Measurements from ENCODE around the gene LRP5.

Gene LRP5

DNA sequence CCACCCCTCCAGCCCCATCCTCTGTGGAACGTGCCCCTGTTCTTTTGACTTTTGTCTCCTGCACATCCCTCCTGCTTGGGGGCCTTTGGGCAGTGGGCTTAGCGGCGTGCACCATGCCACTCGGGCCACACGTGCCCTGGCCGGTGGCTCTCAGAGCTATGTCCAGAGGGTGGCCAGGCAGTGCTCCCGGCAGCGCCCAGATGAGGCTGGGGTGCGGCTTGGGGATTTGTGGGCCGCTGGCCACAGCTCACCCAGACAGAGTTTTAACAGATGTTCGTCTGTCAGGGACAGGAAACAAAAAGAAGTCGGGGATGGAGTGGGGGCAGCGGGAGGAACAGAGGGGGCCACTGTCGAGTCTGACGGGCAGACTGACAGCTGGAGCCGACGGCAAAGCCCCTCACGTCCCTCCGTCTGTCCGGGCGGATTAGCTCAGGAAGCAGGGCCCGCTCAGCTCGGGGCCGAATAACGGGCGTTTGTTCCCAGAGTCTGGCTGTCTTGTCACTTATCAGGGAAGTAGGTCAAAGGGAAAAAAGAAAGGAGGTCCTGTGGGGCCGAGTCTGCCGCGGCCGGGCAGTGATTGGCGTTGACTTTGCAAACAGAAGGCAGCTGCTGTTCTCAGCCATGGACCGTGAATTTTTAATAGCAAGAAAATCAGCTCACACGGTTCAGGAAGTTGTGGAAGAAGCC, 61.6 kb downstream of the LRP5 start:
- H3K4me1 ChIP-seq (ENCODE audit: control insufficient read depth, insufficient read depth, low read length): peaks cover 78% of the 10 kb centered on the region
- peaks cover 3% of the 10 kb centered on the region in 2 donors for H3K36me3 ChIP-seq (ENCODE audit: control insufficient read depth in 2 of 2, insufficient read depth in 2 of 2, low read length in 2 of 2)
- H3K27me3 ChIP-seq (ENCODE audit: control insufficient read depth in 1 of 2, insufficient read depth in 2 of 2, low read length in 2 of 2): no peaks in the 10 kb centered on the region
- no peaks in the 10 kb centered on the region for H3K9me3 ChIP-seq (ENCODE audit: control insufficient read depth in 2 of 2, low read length in 2 of 2)
- peak overlapping the region; percentile 89 for H3K27ac ChIP-seq (ENCODE audit: low read length)
- peak overlapping the region; percentile 41 to 57 for H3K4me3 ChIP-seq (ENCODE audit: low read length in 2 of 2)
- H3K9ac ChIP-seq (ENCODE audit: low read length in 2 of 2): peak overlapping the region; percentile 21 to 69

DNA sequence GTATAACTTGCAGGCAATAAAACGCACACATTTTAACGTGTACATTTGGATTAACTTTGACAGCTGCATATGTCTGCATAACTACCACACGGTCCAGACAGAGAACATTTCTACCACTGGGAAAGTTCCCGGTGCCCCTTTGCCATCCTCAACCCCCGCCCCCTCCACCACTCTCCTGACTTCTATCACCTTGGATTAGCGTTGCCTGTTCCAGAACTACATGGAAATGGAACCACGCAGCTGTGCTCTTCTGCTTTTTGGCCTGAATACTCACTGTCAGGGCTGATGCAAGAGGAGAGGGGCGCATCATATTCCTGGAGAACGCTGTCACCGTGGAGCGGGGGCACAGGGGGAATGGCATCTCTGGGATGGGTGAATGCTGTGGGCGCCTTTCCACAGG, 62.1 kb downstream of the LRP5 start:
- no peaks in the 10 kb centered on the region for H3K9me3 ChIP-seq (ENCODE audit: control insufficient read depth in 2 of 2, low read length in 2 of 2)
- H3K27ac ChIP-seq (ENCODE audit: low read length): peak overlapping the region; percentile 89
- H3K36me3 ChIP-seq (ENCODE audit: control insufficient read depth in 2 of 2, insufficient read depth in 2 of 2, low read length in 2 of 2): peaks cover 0 to 3% of the 10 kb centered on the region in 2 donors
- H3K4me3 ChIP-seq (ENCODE audit: low read length in 2 of 2): peak overlapping the region in 1 of 2 donors; percentile 41
- H3K4me1 ChIP-seq (ENCODE audit: control insufficient read depth, insufficient read depth, low read length): peaks cover 79% of the 10 kb centered on the region
- no peaks in the 10 kb centered on the region for H3K27me3 ChIP-seq (ENCODE audit: control insufficient read depth in 1 of 2, insufficient read depth in 2 of 2, low read length in 2 of 2)
- H3K9ac ChIP-seq (ENCODE audit: low read length in 2 of 2): peak overlapping the region in 1 of 2 donors; percentile 69

DNA sequence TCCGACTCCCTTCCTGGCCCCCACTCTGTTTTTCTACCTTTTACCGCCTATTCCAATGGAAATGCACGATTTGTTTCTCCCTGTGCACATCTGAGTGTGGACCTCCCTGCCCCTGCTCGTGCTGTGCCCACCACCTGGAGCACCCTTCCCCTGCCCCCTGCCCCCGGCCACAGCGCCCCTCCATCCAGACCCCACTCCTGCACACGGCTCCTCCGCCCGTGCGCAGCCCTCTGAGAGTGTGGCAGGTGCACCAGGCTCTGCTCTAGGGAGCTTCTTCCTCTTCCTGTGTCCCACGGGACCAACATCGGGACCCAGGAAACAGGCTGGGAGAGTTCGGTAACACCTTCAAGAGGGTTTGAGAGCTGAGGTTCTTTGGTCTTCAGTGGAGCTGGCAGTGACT, 62.9 kb downstream of the LRP5 start:
- no peak overlapping the region for H3K9ac ChIP-seq (ENCODE audit: low read length in 2 of 2)
- H3K4me1 ChIP-seq (ENCODE audit: control insufficient read depth, insufficient read depth, low read length): peaks cover 79% of the 10 kb centered on the region
- H3K27ac ChIP-seq (ENCODE audit: low read length): no peak overlapping the region
- no peaks in the 10 kb centered on the region for H3K9me3 ChIP-seq (ENCODE audit: control insufficient read depth in 2 of 2, low read length in 2 of 2)
- H3K27me3 ChIP-seq (ENCODE audit: control insufficient read depth in 1 of 2, insufficient read depth in 2 of 2, low read length in 2 of 2): no peaks in the 10 kb centered on the region
- no peak overlapping the region for H3K4me3 ChIP-seq (ENCODE audit: low read length in 2 of 2)
- H3K36me3 ChIP-seq (ENCODE audit: control insufficient read depth in 2 of 2, insufficient read depth in 2 of 2, low read length in 2 of 2): peaks cover 0 to 3% of the 10 kb centered on the region in 2 donors

DNA sequence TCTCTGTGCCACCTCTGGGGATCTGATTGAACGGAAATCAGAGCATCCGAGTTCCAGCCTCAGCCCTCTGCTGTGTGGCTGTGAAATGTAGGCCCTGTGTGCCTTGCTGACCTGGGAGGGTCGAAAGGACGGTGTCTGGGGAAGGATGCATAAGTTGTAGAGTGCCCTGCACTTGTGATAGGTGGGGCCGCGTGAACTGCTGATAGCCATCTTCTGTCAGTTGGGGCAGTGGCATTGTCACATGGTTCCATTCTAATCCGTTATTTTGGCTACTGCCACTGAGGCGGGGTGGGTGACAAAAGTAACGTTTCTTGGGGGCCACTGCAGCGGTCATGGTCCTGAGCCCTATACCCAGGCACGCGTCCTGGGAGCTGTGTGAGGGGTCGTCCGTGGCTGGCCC, 63.4 kb downstream of the LRP5 start:
- H3K27ac ChIP-seq (ENCODE audit: low read length): no peak overlapping the region
- H3K4me3 ChIP-seq (ENCODE audit: low read length in 2 of 2): no peak overlapping the region
- H3K27me3 ChIP-seq (ENCODE audit: control insufficient read depth in 1 of 2, insufficient read depth in 2 of 2, low read length in 2 of 2): no peaks in the 10 kb centered on the region
- H3K4me1 ChIP-seq (ENCODE audit: control insufficient read depth, insufficient read depth, low read length): peaks cover 79% of the 10 kb centered on the region
- H3K36me3 ChIP-seq (ENCODE audit: control insufficient read depth in 2 of 2, insufficient read depth in 2 of 2, low read length in 2 of 2): peaks cover 0 to 3% of the 10 kb centered on the region in 2 donors
- no peaks in the 10 kb centered on the region for H3K9me3 ChIP-seq (ENCODE audit: control insufficient read depth in 2 of 2, low read length in 2 of 2)
- H3K9ac ChIP-seq (ENCODE audit: low read length in 2 of 2): no peak overlapping the region

DNA sequence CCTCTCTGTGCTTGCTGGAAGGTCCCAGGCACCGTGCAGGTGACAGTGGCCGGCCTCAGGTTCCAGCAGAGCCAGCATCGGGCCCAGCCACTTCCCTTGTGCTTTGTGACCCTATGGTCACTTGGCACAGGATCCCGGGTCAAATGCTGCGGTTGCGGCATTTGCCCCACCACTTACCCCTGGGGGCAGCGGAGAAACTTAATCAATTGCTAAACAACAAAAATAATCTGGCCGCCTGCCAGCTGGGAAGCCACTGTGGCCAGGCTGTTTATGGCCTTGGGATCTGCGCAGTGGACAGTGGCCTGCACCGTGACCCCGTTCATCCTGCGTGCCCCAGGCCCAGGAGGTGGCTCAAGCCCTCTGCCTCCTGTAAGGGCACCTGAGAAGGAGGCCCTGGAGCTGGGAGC, 65.0 kb downstream of the LRP5 start:
- Histone ChIP-seq H3K36me3 (ENCODE audit: control insufficient read depth in 2 of 2, insufficient read depth in 2 of 2, low read length in 2 of 2) (peaks cover 0 to 3% of the 10 kb centered on the region in 2 donors), H3K4me1 (ENCODE audit: control insufficient read depth, insufficient read depth, low read length) (peaks cover 79% of the 10 kb centered on the region), H3K27ac (ENCODE audit: low read length) (peak overlapping the region; percentile 18), H3K9ac (ENCODE audit: low read length in 2 of 2) (peak overlapping the region in 1 of 2 donors; percentile 21), H3K4me3 (ENCODE audit: low read length in 2 of 2) (no peak overlapping the region), H3K27me3 (ENCODE audit: control insufficient read depth in 1 of 2, insufficient read depth in 2 of 2, low read length in 2 of 2) (no peaks in the 10 kb centered on the region), H3K9me3 (ENCODE audit: control insufficient read depth in 2 of 2, low read length in 2 of 2) (no peaks in the 10 kb centered on the region)

DNA sequence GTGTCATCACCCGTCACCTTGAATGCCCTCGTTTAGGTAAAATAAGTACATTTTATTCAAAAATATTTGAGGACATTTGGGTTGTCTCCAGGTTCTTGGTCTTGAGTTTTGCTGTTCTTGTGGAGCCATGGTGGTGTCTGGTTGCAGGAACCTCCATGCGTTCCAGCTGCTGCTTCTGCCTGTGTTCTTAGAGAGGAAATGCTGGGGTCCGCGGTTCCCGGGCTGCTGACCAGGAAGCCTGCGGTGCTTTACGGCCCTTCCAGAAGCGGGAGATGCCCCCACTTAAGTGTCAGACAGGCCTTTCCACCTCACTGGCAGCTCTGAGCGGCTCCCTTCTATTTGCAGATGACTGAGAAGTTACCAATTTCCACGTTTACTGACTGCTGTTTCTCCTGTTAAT, 66.8 kb downstream of the LRP5 start:
- H3K27me3 ChIP-seq (ENCODE audit: control insufficient read depth in 1 of 2, insufficient read depth in 2 of 2, low read length in 2 of 2): no peaks in the 10 kb centered on the region
- H3K27ac ChIP-seq (ENCODE audit: low read length): no peak overlapping the region
- H3K9ac ChIP-seq (ENCODE audit: low read length in 2 of 2): no peak overlapping the region
- peaks cover 0 to 3% of the 10 kb centered on the region in 2 donors for H3K36me3 ChIP-seq (ENCODE audit: control insufficient read depth in 2 of 2, insufficient read depth in 2 of 2, low read length in 2 of 2)
- H3K4me1 ChIP-seq (ENCODE audit: control insufficient read depth, insufficient read depth, low read length): peaks cover 77% of the 10 kb centered on the region
- no peak overlapping the region for H3K4me3 ChIP-seq (ENCODE audit: low read length in 2 of 2)
- H3K9me3 ChIP-seq (ENCODE audit: control insufficient read depth in 2 of 2, low read length in 2 of 2): no peaks in the 10 kb centered on the region

DNA sequence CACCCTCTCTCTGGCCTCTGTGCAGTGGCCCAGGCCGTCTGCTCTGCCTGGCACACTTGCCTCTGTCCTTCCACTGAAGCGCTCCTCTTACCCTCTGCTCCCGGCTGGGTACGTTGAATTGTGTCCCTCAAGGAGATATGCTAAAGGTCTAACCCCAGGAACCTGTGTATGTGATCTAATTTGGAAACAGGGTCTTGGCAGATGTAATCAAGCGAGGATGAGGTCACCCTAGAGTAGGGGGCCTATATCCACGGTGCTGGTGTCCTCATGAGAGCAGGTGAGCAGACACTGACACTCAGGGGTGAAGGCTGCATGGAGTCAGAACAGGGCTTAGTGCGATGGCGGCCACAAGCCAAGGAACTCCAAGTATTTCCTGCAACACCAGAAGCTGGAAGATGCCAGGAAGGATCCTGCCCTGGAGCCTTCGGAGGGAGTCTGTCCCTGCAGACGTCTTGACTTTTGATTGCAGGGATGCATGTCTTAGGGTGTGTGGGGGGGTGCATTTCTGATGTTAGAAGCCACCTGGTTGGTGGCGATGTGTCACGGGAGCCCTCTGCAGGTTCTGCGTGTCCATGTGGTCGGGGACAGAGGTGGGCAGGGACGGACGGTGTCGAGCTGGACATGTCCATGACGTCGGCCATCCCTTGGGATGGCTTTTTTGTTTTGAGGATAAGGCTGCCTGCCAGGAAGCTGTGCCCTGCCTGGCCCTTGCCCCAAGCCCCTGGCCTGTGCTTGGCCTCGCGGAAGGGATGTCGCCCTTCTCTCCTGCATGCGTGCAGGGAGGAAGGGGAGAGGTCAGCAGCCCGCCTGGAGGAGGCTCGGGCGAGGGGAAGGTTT, 68.6 kb downstream of the LRP5 start:
- H3K36me3 ChIP-seq (ENCODE audit: control insufficient read depth in 2 of 2, insufficient read depth in 2 of 2, low read length in 2 of 2): peaks cover 0 to 2% of the 10 kb centered on the region in 2 donors
- H3K4me3 ChIP-seq (ENCODE audit: low read length in 2 of 2): peak overlapping the region; percentile 27 to 54
- H3K9ac ChIP-seq (ENCODE audit: low read length in 2 of 2): peak overlapping the region; percentile 42 to 58
- H3K4me1 ChIP-seq (ENCODE audit: control insufficient read depth, insufficient read depth, low read length): peaks cover 64% of the 10 kb centered on the region
- peak overlapping the region; percentile 75 for H3K27ac ChIP-seq (ENCODE audit: low read length)
- no peaks in the 10 kb centered on the region for H3K9me3 ChIP-seq (ENCODE audit: control insufficient read depth in 2 of 2, low read length in 2 of 2)
- no peaks in the 10 kb centered on the region for H3K27me3 ChIP-seq (ENCODE audit: control insufficient read depth in 1 of 2, insufficient read depth in 2 of 2, low read length in 2 of 2)

DNA sequence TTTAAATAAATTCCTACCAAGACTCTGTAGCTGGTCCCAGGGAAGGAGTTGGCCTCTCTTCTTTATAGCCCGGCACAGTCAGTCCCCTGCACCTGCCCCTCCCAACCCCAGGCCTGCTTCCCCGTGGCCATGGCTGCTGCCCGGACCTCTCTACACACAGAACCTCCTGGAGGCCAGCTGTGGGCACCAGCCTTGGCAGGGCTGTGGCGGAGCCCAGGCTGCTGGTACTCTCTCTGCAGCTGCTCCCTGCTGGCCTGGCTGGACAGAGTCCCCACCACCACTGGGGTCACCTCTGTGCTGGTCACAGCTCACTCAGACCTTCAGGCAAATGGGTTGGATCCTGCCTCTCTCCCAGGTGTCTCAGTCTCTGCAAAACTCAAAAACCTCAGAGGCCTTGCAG, 69.3 kb downstream of the LRP5 start:
- Histone ChIP-seq H3K27me3 (ENCODE audit: control insufficient read depth in 1 of 2, insufficient read depth in 2 of 2, low read length in 2 of 2) (no peaks in the 10 kb centered on the region), H3K4me3 (ENCODE audit: low read length in 2 of 2) (peak overlapping the region in 1 of 2 donors; percentile 54), H3K27ac (ENCODE audit: low read length) (peak overlapping the region; percentile 75), H3K9me3 (ENCODE audit: control insufficient read depth in 2 of 2, low read length in 2 of 2) (no peaks in the 10 kb centered on the region), H3K36me3 (ENCODE audit: control insufficient read depth in 2 of 2, insufficient read depth in 2 of 2, low read length in 2 of 2) (peaks cover 0 to 8% of the 10 kb centered on the region in 2 donors), H3K4me1 (ENCODE audit: control insufficient read depth, insufficient read depth, low read length) (peaks cover 61% of the 10 kb centered on the region), H3K9ac (ENCODE audit: low read length in 2 of 2) (peak overlapping the region in 1 of 2 donors; percentile 42)

DNA sequence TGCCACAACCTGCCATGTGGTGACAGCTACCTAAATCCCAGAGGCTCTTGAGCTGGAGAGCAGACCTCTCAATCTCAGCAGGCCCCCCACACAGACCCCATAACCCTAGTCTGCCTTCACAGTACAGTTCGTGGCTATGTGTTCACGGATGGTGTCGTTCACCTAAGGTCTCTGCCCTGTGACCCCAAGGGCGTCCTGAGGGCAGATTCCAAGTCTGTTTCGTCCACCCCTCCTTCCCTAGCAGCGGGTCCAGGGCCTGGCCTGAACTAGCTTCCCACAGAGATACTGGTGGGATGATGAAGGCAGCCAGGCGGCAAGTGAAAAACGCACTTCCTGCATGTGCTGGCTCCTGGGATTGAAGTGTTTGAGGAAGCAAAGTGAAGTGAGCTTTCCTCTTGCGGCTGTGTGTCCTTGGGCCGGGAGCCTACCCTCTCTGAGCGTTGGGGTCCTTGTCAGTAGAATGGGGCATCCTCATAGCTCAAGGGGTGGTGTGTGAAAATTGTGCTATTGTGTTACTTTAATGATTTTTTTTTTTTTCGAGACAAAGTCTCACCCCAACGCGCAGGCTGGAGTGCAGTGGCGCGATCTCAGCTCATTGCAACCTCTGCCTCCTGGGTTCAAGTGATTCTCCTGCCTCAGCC, 70.1 kb downstream of the LRP5 start:
- Histone ChIP-seq H3K9ac (ENCODE audit: low read length in 2 of 2) (no peak overlapping the region), H3K4me1 (ENCODE audit: control insufficient read depth, insufficient read depth, low read length) (peaks cover 57% of the 10 kb centered on the region), H3K36me3 (ENCODE audit: control insufficient read depth in 2 of 2, insufficient read depth in 2 of 2, low read length in 2 of 2) (peaks cover 0 to 11% of the 10 kb centered on the region in 2 donors), H3K27ac (ENCODE audit: low read length) (peak overlapping the region; percentile 75), H3K4me3 (ENCODE audit: low read length in 2 of 2) (no peak overlapping the region), H3K9me3 (ENCODE audit: control insufficient read depth in 2 of 2, low read length in 2 of 2) (no peaks in the 10 kb centered on the region), H3K27me3 (ENCODE audit: control insufficient read depth in 1 of 2, insufficient read depth in 2 of 2, low read length in 2 of 2) (no peaks in the 10 kb centered on the region)

DNA sequence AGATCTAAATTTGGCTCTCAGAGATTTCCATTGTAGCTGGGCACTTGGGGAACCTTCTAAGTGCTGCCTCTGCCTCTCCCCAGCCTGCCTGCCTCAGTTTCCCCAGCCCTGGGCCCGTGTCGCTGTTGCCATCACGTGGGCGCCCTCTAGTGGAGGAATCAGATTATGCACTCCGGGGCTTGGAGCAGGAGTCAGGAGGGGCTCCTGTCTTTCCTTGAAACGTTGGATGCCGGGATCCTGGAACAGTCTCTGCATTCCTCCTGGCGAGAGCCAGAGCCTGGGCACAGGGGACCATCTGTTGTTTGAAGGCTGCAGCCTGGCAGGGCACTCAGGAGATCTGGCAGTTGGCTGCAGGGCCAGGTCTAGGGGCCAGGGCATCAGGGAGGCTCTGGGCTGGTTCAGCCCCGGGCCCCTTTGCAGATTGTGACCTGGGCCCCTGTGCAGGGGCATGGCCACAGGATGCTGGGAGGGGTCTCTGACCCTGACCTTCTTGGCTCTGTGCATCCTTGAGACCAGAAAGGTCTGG, 71.6 kb downstream of the LRP5 start:
- Histone ChIP-seq H3K27ac (ENCODE audit: low read length) (peak overlapping the region; percentile 55), H3K27me3 (ENCODE audit: control insufficient read depth in 1 of 2, insufficient read depth in 2 of 2, low read length in 2 of 2) (no peaks in the 10 kb centered on the region), H3K4me3 (ENCODE audit: low read length in 2 of 2) (no peak overlapping the region)

More for the DNA sequence above, 71.6 kb downstream of the LRP5 start:
- Histone ChIP-seq H3K36me3 (ENCODE audit: control insufficient read depth in 2 of 2, insufficient read depth in 2 of 2, low read length in 2 of 2) (peaks cover 8 to 18% of the 10 kb centered on the region in 2 donors), H3K4me1 (ENCODE audit: control insufficient read depth, insufficient read depth, low read length) (peaks cover 52% of the 10 kb centered on the region), H3K9me3 (ENCODE audit: control insufficient read depth in 2 of 2, low read length in 2 of 2) (no peaks in the 10 kb centered on the region), H3K9ac (ENCODE audit: low read length in 2 of 2) (no peak overlapping the region)
